ENCODE measurements around the gene DENND5A.

DNA sequence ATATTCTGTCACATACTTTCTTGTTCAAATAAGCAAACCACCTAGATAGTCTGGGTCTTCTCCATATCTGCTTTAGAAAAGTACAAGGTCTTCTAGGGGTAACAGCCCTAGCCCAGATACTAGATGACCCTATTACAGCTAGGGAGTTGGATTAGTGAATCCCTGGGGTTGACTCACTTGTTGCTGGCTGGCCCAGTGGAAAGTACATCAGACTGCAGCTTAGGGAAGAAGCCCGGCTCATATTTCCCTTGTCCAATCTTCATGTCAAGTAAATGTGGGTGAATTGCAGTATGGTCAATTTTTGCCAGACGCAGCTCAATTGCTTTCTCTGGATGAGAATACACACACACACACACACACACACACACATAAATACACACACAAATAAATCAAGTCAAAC lies 94.7 kb downstream of the DENND5A start:
- TF ChIP-seq, protein P1, sequence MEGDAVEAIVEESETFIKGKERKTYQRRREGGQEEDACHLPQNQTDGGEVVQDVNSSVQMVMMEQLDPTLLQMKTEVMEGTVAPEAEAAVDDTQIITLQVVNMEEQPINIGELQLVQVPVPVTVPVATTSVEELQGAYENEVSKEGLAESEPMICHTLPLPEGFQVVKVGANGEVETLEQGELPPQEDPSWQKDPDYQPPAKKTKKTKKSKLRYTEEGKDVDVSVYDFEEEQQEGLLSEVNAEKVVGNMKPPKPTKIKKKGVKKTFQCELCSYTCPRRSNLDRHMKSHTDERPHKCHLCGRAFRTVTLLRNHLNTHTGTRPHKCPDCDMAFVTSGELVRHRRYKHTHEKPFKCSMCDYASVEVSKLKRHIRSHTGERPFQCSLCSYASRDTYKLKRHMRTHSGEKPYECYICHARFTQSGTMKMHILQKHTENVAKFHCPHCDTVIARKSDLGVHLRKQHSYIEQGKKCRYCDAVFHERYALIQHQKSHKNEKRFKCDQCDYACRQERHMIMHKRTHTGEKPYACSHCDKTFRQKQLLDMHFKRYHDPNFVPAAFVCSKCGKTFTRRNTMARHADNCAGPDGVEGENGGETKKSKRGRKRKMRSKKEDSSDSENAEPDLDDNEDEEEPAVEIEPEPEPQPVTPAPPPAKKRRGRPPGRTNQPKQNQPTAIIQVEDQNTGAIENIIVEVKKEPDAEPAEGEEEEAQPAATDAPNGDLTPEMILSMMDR (IDR thresholded peaks at IDR 0.05), result no peak
- no peak for TF ChIP-seq POLR2A (IDR thresholded peaks at IDR 0.05)
